IMR-90 (cell line): ENCODE measurements around the gene MAP3K5. TPM values are rescaled to one million over a fixed set of nuclear protein-coding genes. Genes with fewer than 3 reads are reported as not detected.
"Not testable (repeated sequence)": the region's sequence is repeated elsewhere in the genome, so short reads cannot be mapped to it uniquely, and the experiment has no call there.

Experiments used
- ATAC-seq: fragments of 200-7000 bp; cut with Tn5 transposase; 2 replicates; pipeline ENCODE4 v1.9.1; 2020; ENCODE audit warnings: low read depth, mild to moderate bottlenecking, moderate library complexity
- BruUV-seq: library from RNA; stranded (reverse); fragments of 400-500 nt; replicated peaks from 2 replicates; lab custom pipeline; 2021; lab: Mats Ljungman, UMichigan
- CTCF ChIA-PET: fragments of 300-600 bp; formaldehyde crosslinking; extraction: SDS; loops from one replicate; lab custom pipeline; 2021; ENCODE audit warnings: antibody characterized with exemption; lab: Yijun Ruan, JAX
- POLR2A ChIA-PET: fragments of 300-600 bp; sonication (Branson Sonifier 250); formaldehyde crosslinking; loops from one replicate; lab custom pipeline; 2022; ENCODE audit warnings: antibody characterized with exemption; ENCODE audit not compliant: unreplicated experiment; lab: Charles Lee
- DNase-seq: peaks from one replicate; pipeline ENCODE4 v3.0.0; 2013
- H2AFZ ChIP-seq: replicated peaks from 2 replicates; pipeline ENCODE3; 2013; ENCODE audit warnings: low read length, mild to moderate bottlenecking; ENCODE audit not compliant: poor library complexity
- H2AK5ac ChIP-seq: 2 replicates; pipeline ENCODE4 v1.6.1; 2013; ENCODE audit warnings: low read depth, low read length, inconsistent platforms
- H2AK9ac ChIP-seq: replicated peaks from 2 replicates; pipeline ENCODE3; 2013; ENCODE audit warnings: mild to moderate bottlenecking, low read depth, low read length, moderate library complexity; ENCODE audit not compliant: poor library complexity
- H2BK120ac ChIP-seq: 2 replicates; pipeline ENCODE4 v1.6.1; 2013; ENCODE audit warnings: low read depth, low read length, inconsistent platforms
- H2BK15ac ChIP-seq: 3 replicates; pipeline ENCODE4 v1.6.1; 2013; ENCODE audit warnings: low read depth, low read length, inconsistent platforms
- H2BK20ac ChIP-seq: 2 replicates; pipeline ENCODE4 v1.6.1; 2013; ENCODE audit warnings: low read depth, mild to moderate bottlenecking, inconsistent platforms, low read length, moderate library complexity
- H2BK5ac ChIP-seq: 2 replicates; pipeline ENCODE4 v1.6.1; 2013; ENCODE audit warnings: mild to moderate bottlenecking, low read depth, low read length, inconsistent platforms; ENCODE audit not compliant: poor library complexity, severe bottlenecking
- H3K14ac ChIP-seq: replicated peaks from 2 replicates; pipeline ENCODE4 v1.6.1; 2013; ENCODE audit warnings: low read depth, low read length, inconsistent platforms
- H3K18ac ChIP-seq: 2 replicates; pipeline ENCODE4 v1.6.1; 2013; ENCODE audit warnings: low read depth, low read length, control low read depth
- H3K23ac ChIP-seq: 2 replicates; pipeline ENCODE4 v1.6.1; 2013; ENCODE audit warnings: low read depth, low read length, inconsistent platforms
- H3K27ac ChIP-seq: 2 replicates; pipeline ENCODE4 v1.5.1; 2013; ENCODE audit warnings: mild to moderate bottlenecking, control low read depth, low read length; ENCODE audit not compliant: insufficient read depth
- H3K27me3 ChIP-seq: 2 replicates; pipeline ENCODE4 v1.6.1; 2013; ENCODE audit warnings: low read length; ENCODE audit not compliant: control insufficient read depth, insufficient read depth
- H3K36me3 ChIP-seq: 2 replicates; pipeline ENCODE4 v1.6.1; 2013; ENCODE audit warnings: low read length, mixed read lengths; ENCODE audit not compliant: control insufficient read depth, insufficient read depth
- H3K4ac ChIP-seq: 2 replicates; pipeline ENCODE4 v1.6.1; 2013; ENCODE audit warnings: low read depth, low read length, inconsistent platforms
- H3K4me1 ChIP-seq: 2 replicates; pipeline ENCODE4 v1.6.1; 2013; ENCODE audit warnings: low read length, mixed read lengths; ENCODE audit not compliant: control insufficient read depth, insufficient read depth
- H3K4me2 ChIP-seq: 2 replicates; pipeline ENCODE4 v1.6.1; 2013; ENCODE audit warnings: low read depth, mild to moderate bottlenecking, control low read depth, low read length, moderate library complexity
- H3K4me3 ChIP-seq: 2 replicates; pipeline ENCODE4 v1.5.1; 2013; ENCODE audit warnings: low read depth, mild to moderate bottlenecking, control low read depth, low read length, moderate library complexity; ENCODE audit not compliant: insufficient read depth
- H3K56ac ChIP-seq: 2 replicates; pipeline ENCODE4 v1.6.1; 2013; ENCODE audit warnings: low read length, inconsistent platforms; ENCODE audit not compliant: insufficient read depth; ENCODE audit errors: extremely low read depth
- H3K79me1 ChIP-seq, 2 experiments: 2 replicates each; pipeline ENCODE4 v1.6.1; 2013; ENCODE audit warnings: low read length in 2 of 2, inconsistent platforms in 1 of 2, low read depth in 1 of 2
- H3K9ac ChIP-seq: 2 replicates; pipeline ENCODE4 v1.6.1; 2013; ENCODE audit warnings: low read depth, low read length, control low read depth
- H3K9me1 ChIP-seq: 2 replicates; pipeline ENCODE4 v1.6.1; 2013; ENCODE audit warnings: low read length, inconsistent platforms; ENCODE audit not compliant: insufficient read depth
- H3K9me3 ChIP-seq: 2 replicates; pipeline ENCODE4 v1.6.1; 2013; ENCODE audit warnings: low read length; ENCODE audit not compliant: control insufficient read depth, insufficient read depth
- H4K20me1 ChIP-seq: 2 replicates; pipeline ENCODE4 v1.6.1; 2013; ENCODE audit warnings: low read length, inconsistent platforms; ENCODE audit not compliant: insufficient read depth
- H4K5ac ChIP-seq: 2 replicates; pipeline ENCODE4 v1.6.1; 2013; ENCODE audit warnings: mild to moderate bottlenecking, low read depth, low read length, control low read depth
- H4K8ac ChIP-seq, 2 experiments: 2 replicates each; pipeline ENCODE4 v1.6.1; 2013; ENCODE audit warnings: low read depth in 2 of 2, low read length in 2 of 2, control low read depth in 1 of 2, inconsistent platforms in 1 of 2
- H4K91ac ChIP-seq: 2 replicates; pipeline ENCODE4 v1.6.1; 2013; ENCODE audit warnings: low read depth, low read length, inconsistent platforms; ENCODE audit not compliant: insufficient read depth
- WGBS, 2 experiments: methylation state at CpG; one replicate each; pipeline versions ENCODE4 v1.1.5 to v1.1.7; 2013; ENCODE audit warnings: missing lambda C conversion rate in 2 of 2; ENCODE audit not compliant: insufficient read length in 1 of 2; ENCODE audit errors: extremely low coverage in 2 of 2; 5-methylcytosine and 5-hydroxymethylcytosine counted together
- dilution Hi-C: fragments of 300-500 bp; cut with HindIII; formaldehyde crosslinking; loops from one replicate; pipeline ENCODE4 v1.14.3; 2018; ENCODE audit warnings: low sequenced_read_pairs; ENCODE audit not compliant: unreplicated experiment
- in situ Hi-C: fragments of 300-500 bp; cut with MboI; formaldehyde crosslinking; loops from 3 replicates; pipeline ENCODE4 v1.14.3; 2019; ENCODE audit warnings: low sequenced_read_pairs, inconsistent platforms, mixed read lengths
- intact Hi-C: fragments of 100-400 bp; cut with micrococcal nuclease; formaldehyde crosslinking; loops from 2 replicates; pipeline ENCODE4 v1.10.0; 2022
- polyA plus RNA-seq, 3 experiments: library from polyadenylated mRNA; depleted of rRNA; stranded (reverse); fragments of >200 nt; gene quantifications; 2 replicates each; pipeline ENCODE4 v1.2.3, GENCODE V29; 2012; ENCODE audit warnings: low replicate concordance in 1 of 3
- total RNA-seq: library from RNA; depleted of rRNA; stranded (reverse); fragments of >200 nt; gene quantifications from 2 replicates; pipeline ENCODE4 v1.2.3, GENCODE V29; 2012

The MAP3K5 gene
- total and polyA plus RNA-seq, 2 of the 4 experiments (the other 2 are of a cell fraction), result 5.4 to 17.6 TPM

- H3K18ac ChIP-seq, H3K9me3 ChIP-seq, H2BK20ac ChIP-seq, ATAC-seq, BruUV-seq, DNase-seq, H4K8ac ChIP-seq, H3K14ac ChIP-seq, H3K56ac ChIP-seq, in situ Hi-C loops, H3K4ac ChIP-seq, H3K23ac ChIP-seq, H4K5ac ChIP-seq, H3K27ac ChIP-seq, H3K4me2 ChIP-seq, intact Hi-C loops, H3K4me3 ChIP-seq, POLR2A ChIA-PET, CTCF ChIA-PET, H2BK15ac ChIP-seq, H2AK9ac ChIP-seq, H3K9ac ChIP-seq, H3K4me1 ChIP-seq, H2BK120ac ChIP-seq, H4K91ac ChIP-seq, dilution Hi-C loops, H4K20me1 ChIP-seq, H2BK5ac ChIP-seq, H2AFZ ChIP-seq, H3K9me1 ChIP-seq, H3K27me3 ChIP-seq, H2AK5ac ChIP-seq: not testable (repeated sequence)
- peaks cover 11 to 18% of the 10 kb centered on the region in 2 experiments for H3K79me1 ChIP-seq
- peaks cover 11% of the 10 kb centered on the region; the same call in 1 of the 2 replicates for H3K36me3 ChIP-seq
- no CpG with 5 or more reads among the region's 1 CpG for WGBS, 2 experiments
Measured at GRCh38 chr6:136687894-136688293, 104.4 kb downstream of the MAP3K5 start.
